ENCODE results near the gene RHBDL1.

The RHBDL1 gene

GRCh38 chr16:702341-702740 lies 26.9 kb downstream of the RHBDL1 start:
- H3K9ac ChIP-seq (ENCODE audit: low read depth, low read length), result no peak overlapping the region
- H3K9me3 ChIP-seq (ENCODE audit: control insufficient read depth, insufficient read depth, low read length), result no peaks in the 10 kb centered on the region
- peaks cover 69% of the 10 kb centered on the region for H3K27me3 ChIP-seq (ENCODE audit: control insufficient read depth, insufficient read depth, low read length)
- H3K4me1 ChIP-seq (ENCODE audit: control insufficient read depth, insufficient read depth, low read length), result no peaks in the 10 kb centered on the region
- H3K4me3 ChIP-seq (ENCODE audit: low read depth, low read length), result no peak overlapping the region
- no peaks in the 10 kb centered on the region for H3K36me3 ChIP-seq (ENCODE audit: control insufficient read depth, insufficient read depth, low read length)

GRCh38 chr16:703406-703805 lies 27.9 kb downstream of the RHBDL1 start:
- no peaks in the 10 kb centered on the region for H3K4me1 ChIP-seq (ENCODE audit: control insufficient read depth, insufficient read depth, low read length)
- H3K9ac ChIP-seq (ENCODE audit: low read depth, low read length), result no peak overlapping the region
- H3K27me3 ChIP-seq (ENCODE audit: control insufficient read depth, insufficient read depth, low read length), result peaks cover 77% of the 10 kb centered on the region

DNA sequence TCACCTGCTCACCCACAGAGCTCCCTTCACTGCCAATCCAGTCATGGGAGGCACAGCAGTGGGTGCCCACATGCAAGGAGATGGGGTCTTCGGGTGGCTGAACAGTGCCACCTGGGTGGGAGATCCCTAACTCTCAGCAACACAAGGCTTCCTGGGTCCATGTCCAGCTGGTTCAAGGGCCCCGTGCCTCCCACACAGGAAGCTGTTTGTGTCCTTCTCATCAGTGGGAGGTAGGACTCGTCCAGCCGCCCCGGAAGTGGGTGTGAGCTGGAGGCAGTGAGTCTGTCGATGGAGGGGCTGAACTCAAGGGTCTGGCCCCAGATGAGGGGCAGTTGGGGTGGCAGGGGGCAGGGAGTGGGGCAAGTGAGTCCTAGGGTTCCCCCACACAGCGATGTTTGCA lies 28.6 kb downstream of the RHBDL1 start:
- Histone ChIP-seq H3K36me3 (ENCODE audit: control insufficient read depth, insufficient read depth, low read length) (no peaks in the 10 kb centered on the region), H3K9me3 (ENCODE audit: control insufficient read depth, insufficient read depth, low read length) (no peaks in the 10 kb centered on the region), H3K9ac (ENCODE audit: low read depth, low read length) (no peak overlapping the region), H3K4me1 (ENCODE audit: control insufficient read depth, insufficient read depth, low read length) (no peaks in the 10 kb centered on the region), H3K4me3 (ENCODE audit: low read depth, low read length) (peak overlapping the region; percentile 26), H3K27me3 (ENCODE audit: control insufficient read depth, insufficient read depth, low read length) (peaks cover 79% of the 10 kb centered on the region)

More at GRCh38 chr16:703406-703805, 27.9 kb downstream of the RHBDL1 start:
- Histone ChIP-seq H3K9me3 (ENCODE audit: control insufficient read depth, insufficient read depth, low read length) (no peaks in the 10 kb centered on the region), H3K4me3 (ENCODE audit: low read depth, low read length) (no peak overlapping the region), H3K36me3 (ENCODE audit: control insufficient read depth, insufficient read depth, low read length) (no peaks in the 10 kb centered on the region)

DNA sequence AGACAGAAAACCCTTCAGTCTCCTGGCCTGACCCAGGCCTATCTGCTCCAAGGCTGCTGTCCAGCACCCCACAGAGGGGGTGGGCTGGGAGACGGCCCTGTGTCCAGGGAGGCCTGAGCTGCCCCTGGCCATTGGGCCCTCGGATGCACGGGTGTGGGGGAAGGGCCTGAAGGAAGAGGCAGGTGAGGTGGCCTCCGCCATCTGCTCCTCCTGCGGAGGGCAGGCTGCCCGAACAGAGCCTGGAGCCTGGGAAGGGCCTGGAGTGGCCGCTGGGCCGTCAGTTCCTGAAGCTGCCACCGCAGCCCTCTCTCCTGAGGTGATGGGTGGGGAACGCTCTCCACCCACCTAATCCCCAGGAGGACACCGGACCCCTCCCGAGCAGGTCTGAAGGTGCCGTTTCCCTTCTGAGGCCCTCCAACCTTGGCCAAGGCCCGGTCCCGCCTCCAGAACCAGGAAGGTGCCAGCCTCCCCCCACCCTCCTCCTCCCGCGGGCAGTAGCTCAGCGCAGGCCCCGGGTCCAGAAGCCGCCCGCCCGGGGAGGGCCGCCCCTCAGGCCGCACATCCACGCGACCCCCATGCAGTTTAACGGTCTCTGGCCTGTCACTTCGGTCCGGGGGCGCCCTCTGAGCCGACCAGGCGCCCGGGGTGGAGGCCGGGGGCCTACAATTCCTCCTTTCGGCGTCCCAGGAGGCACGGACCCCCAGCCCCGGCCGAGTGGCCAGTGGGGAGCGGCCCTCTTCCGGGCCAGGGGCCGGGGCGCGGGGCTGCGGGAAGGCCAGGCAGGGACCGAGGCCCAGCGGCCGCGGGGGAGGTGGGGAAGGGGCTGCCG lies 29.3 kb downstream of the RHBDL1 start:
- no peaks in the 10 kb centered on the region for H3K9me3 ChIP-seq (ENCODE audit: control insufficient read depth, insufficient read depth, low read length)
- no peaks in the 10 kb centered on the region for H3K4me1 ChIP-seq (ENCODE audit: control insufficient read depth, insufficient read depth, low read length)
- H3K27me3 ChIP-seq (ENCODE audit: control insufficient read depth, insufficient read depth, low read length), result peaks cover 76% of the 10 kb centered on the region
- H3K4me3 ChIP-seq (ENCODE audit: low read depth, low read length), result peak overlapping the region; percentile 26
- no peak overlapping the region for H3K9ac ChIP-seq (ENCODE audit: low read depth, low read length)
- no peaks in the 10 kb centered on the region for H3K36me3 ChIP-seq (ENCODE audit: control insufficient read depth, insufficient read depth, low read length)

GRCh38 chr16:705431-706188 lies 30.1 kb downstream of the RHBDL1 start, which contains the start of gene FBXL16:
TSS of gene FBXL16 (minus strand) at chr16:705801. CDS start at chr16:697405, 8,396 bp downstream.
- Histone ChIP-seq H3K4me1 (ENCODE audit: control insufficient read depth, insufficient read depth, low read length) (no peaks in the 10 kb centered on the region), H3K27me3 (ENCODE audit: control insufficient read depth, insufficient read depth, low read length) (peaks cover 72% of the 10 kb centered on the region), H3K36me3 (ENCODE audit: control insufficient read depth, insufficient read depth, low read length) (no peaks in the 10 kb centered on the region), H3K9me3 (ENCODE audit: control insufficient read depth, insufficient read depth, low read length) (no peaks in the 10 kb centered on the region), H3K4me3 (ENCODE audit: low read depth, low read length) (peak within 1 kb of the TSS; percentile 55), H3K9ac (ENCODE audit: low read depth, low read length) (no peak within 1 kb of the TSS)

- Histone ChIP-seq H3K4me1 (ENCODE audit: control insufficient read depth, insufficient read depth, low read length) (no peaks in the 10 kb centered on the region), H3K4me3 (ENCODE audit: low read depth, low read length) (peak overlapping the region; percentile 55), H3K27me3 (ENCODE audit: control insufficient read depth, insufficient read depth, low read length) (peaks cover 66% of the 10 kb centered on the region), H3K9ac (ENCODE audit: low read depth, low read length) (no peak overlapping the region), H3K9me3 (ENCODE audit: control insufficient read depth, insufficient read depth, low read length) (no peaks in the 10 kb centered on the region), H3K36me3 (ENCODE audit: control insufficient read depth, insufficient read depth, low read length) (no peaks in the 10 kb centered on the region)
Observed at GRCh38 chr16:706189-707061, 31.0 kb downstream of the RHBDL1 start.

- no peak overlapping the region for H3K9ac ChIP-seq (ENCODE audit: low read depth, low read length)
- no peaks in the 10 kb centered on the region for H3K9me3 ChIP-seq (ENCODE audit: control insufficient read depth, insufficient read depth, low read length)
- no peaks in the 10 kb centered on the region for H3K4me1 ChIP-seq (ENCODE audit: control insufficient read depth, insufficient read depth, low read length)
- peak overlapping the region; percentile 55 for H3K4me3 ChIP-seq (ENCODE audit: low read depth, low read length)
- H3K27me3 ChIP-seq (ENCODE audit: control insufficient read depth, insufficient read depth, low read length), result peaks cover 59% of the 10 kb centered on the region
- no peaks in the 10 kb centered on the region for H3K36me3 ChIP-seq (ENCODE audit: control insufficient read depth, insufficient read depth, low read length)
Observed at GRCh38 chr16:707062-707538, 31.6 kb downstream of the RHBDL1 start.

- H3K4me3 ChIP-seq (ENCODE audit: low read depth, low read length), result no peak overlapping the region
- H3K4me1 ChIP-seq (ENCODE audit: control insufficient read depth, insufficient read depth, low read length), result no peaks in the 10 kb centered on the region
- H3K27me3 ChIP-seq (ENCODE audit: control insufficient read depth, insufficient read depth, low read length), result peaks cover 50% of the 10 kb centered on the region
- no peaks in the 10 kb centered on the region for H3K9me3 ChIP-seq (ENCODE audit: control insufficient read depth, insufficient read depth, low read length)
- no peak overlapping the region for H3K9ac ChIP-seq (ENCODE audit: low read depth, low read length)
- H3K36me3 ChIP-seq (ENCODE audit: control insufficient read depth, insufficient read depth, low read length), result no peaks in the 10 kb centered on the region
Observed at GRCh38 chr16:708019-708418, 32.5 kb downstream of the RHBDL1 start.

- peaks cover 45% of the 10 kb centered on the region for H3K27me3 ChIP-seq (ENCODE audit: control insufficient read depth, insufficient read depth, low read length)
- no peak overlapping the region for H3K4me3 ChIP-seq (ENCODE audit: low read depth, low read length)
Observed at GRCh38 chr16:708959-709358, 33.5 kb downstream of the RHBDL1 start.

GRCh38 chr16:709566-710499 lies 34.4 kb downstream of the RHBDL1 start:
- Histone ChIP-seq H3K9ac (ENCODE audit: low read depth, low read length) (no peak overlapping the region), H3K36me3 (ENCODE audit: control insufficient read depth, insufficient read depth, low read length) (no peaks in the 10 kb centered on the region), H3K4me3 (ENCODE audit: low read depth, low read length) (no peak overlapping the region), H3K9me3 (ENCODE audit: control insufficient read depth, insufficient read depth, low read length) (no peaks in the 10 kb centered on the region), H3K4me1 (ENCODE audit: control insufficient read depth, insufficient read depth, low read length) (no peaks in the 10 kb centered on the region), H3K27me3 (ENCODE audit: control insufficient read depth, insufficient read depth, low read length) (peaks cover 38% of the 10 kb centered on the region)

More at GRCh38 chr16:708959-709358, 33.5 kb downstream of the RHBDL1 start:
- no peak overlapping the region for H3K9ac ChIP-seq (ENCODE audit: low read depth, low read length)
- H3K36me3 ChIP-seq (ENCODE audit: control insufficient read depth, insufficient read depth, low read length), result no peaks in the 10 kb centered on the region
- no peaks in the 10 kb centered on the region for H3K4me1 ChIP-seq (ENCODE audit: control insufficient read depth, insufficient read depth, low read length)
- H3K9me3 ChIP-seq (ENCODE audit: control insufficient read depth, insufficient read depth, low read length), result no peaks in the 10 kb centered on the region
